HEK293 (cell line): ENCODE results near the gene WDCP.

Source experiments
- CTCF ChIP-seq: fragments of 450-650 bp; formaldehyde crosslinking; IDR thresholded peaks from 2 replicates; pipeline ENCODE4 v1.5.1; 2016; ENCODE audit warnings: missing biosample characterization, missing genetic modification characterization
- ZBTB20 ChIP-seq: fragments of 450-650 bp; formaldehyde crosslinking; IDR thresholded peaks from 2 replicates; pipeline ENCODE4 v1.5.1; 2016; ENCODE audit warnings: missing biosample characterization, missing genetic modification characterization
- ZNF23 ChIP-seq: fragments of 450-650 bp; formaldehyde crosslinking; IDR thresholded peaks from 2 replicates; pipeline ENCODE4 v1.5.1; 2016; ENCODE audit warnings: missing biosample characterization, missing genetic modification characterization, borderline replicate concordance
- ZNF658 ChIP-seq: fragments of 450-650 bp; formaldehyde crosslinking; IDR thresholded peaks from 2 replicates; pipeline ENCODE4; 2016; ENCODE audit warnings: missing biosample characterization, missing genetic modification characterization
- ZNF677 ChIP-seq: fragments of 450-650 bp; IDR thresholded peaks from 2 replicates; pipeline ENCODE4 v1.5.0; 2018; ENCODE audit warnings: missing biosample characterization, mild to moderate bottlenecking, missing genetic modification characterization, moderate library complexity
- ZNF704 ChIP-seq: fragments of 450-650 bp; formaldehyde crosslinking; IDR thresholded peaks from 2 replicates; pipeline ENCODE4 v1.5.1; 2016; ENCODE audit warnings: missing biosample characterization, missing genetic modification characterization
- ZNF792 ChIP-seq: fragments of 450-650 bp; formaldehyde crosslinking; IDR thresholded peaks from 2 replicates; pipeline ENCODE4 v1.5.1; 2016; ENCODE audit warnings: missing biosample characterization, missing genetic modification characterization

DNA sequence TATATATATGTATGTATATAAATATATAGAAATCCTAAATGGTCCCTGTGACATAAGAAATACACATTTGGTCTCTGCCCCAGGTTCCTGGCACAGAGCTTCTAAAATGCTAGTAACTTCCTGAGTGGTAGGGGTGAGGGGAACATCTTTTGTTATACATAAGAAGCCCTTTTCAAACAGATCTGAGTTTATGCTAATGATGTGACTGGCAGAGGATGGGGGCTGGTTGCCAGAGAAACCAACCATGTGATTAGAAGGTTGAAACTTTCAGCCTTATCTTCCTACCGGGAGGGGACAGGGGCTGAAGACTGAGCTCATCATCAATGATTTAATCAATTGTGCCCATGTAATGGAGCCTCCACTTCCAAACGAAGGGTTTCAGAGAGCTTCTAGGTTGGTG is 21.0 kb downstream of the WDCP start:
- TF ChIP-seq ZNF792 (tag by site-specific recombination) (no peak), ZBTB20 (tag by site-specific recombination) (no peak), CTCF (tag by site-specific recombination) (no peak), ZNF704 (tag by site-specific recombination) (no peak), ZNF677 (no peak), ZNF23 (no peak), ZNF658 (tag by site-specific recombination) (no peak)
